Type B pancreatic cell (in vitro differentiated cells): Measurements from ENCODE around the gene MED12. TPM values are rescaled to one million over a fixed set of nuclear protein-coding genes. Genes with fewer than 3 reads are reported as not detected.

Experiments
- DNase-seq: peaks from one replicate; pipeline ENCODE4 v3.0.0; 2021; ENCODE audit warnings: mixed read lengths; ENCODE audit not compliant: unreplicated experiment; ENCODE audit errors: extremely low spot score
- H3K27ac Mint-ChIP-seq: 2 replicates; pipeline ENCODE4 v1.8.0; 2021; ENCODE audit warnings: mild to moderate bottlenecking, mixed read lengths
- H3K27me3 Mint-ChIP-seq: 2 replicates; pipeline ENCODE4 v1.8.0; 2021; ENCODE audit warnings: mixed read lengths
- H3K36me3 Mint-ChIP-seq: 2 replicates; pipeline ENCODE4 v1.8.0; 2021; ENCODE audit warnings: mixed read lengths
- H3K4me1 Mint-ChIP-seq: one replicate; pipeline ENCODE4 v1.8.0; 2021; ENCODE audit warnings: mixed read lengths; ENCODE audit not compliant: unreplicated experiment
- H3K4me3 Mint-ChIP-seq: 2 replicates; pipeline ENCODE4 v1.8.0; 2021; ENCODE audit warnings: mild to moderate bottlenecking, mixed read lengths
- H3K9me3 Mint-ChIP-seq: 2 replicates; pipeline ENCODE4 v1.8.0; 2021; ENCODE audit warnings: mixed read lengths
- total RNA-seq: library from RNA; stranded (reverse); gene quantifications from 2 replicates; pipeline ENCODE4 v1.2.1, GENCODE V29; 2021; ENCODE audit warnings: low replicate concordance
- TF ChIP-seq, protein P1 (sequence below): fragments of 200-600 bp; sonication (generic); conservative IDR thresholded peaks from 2 replicates; pipeline ENCODE4 v1.5.0; 2021; ENCODE audit warnings: antibody characterized with exemption, mild to moderate bottlenecking

MED12 gene
- total RNA-seq, 1 donor from 2014 or later = 77.2 TPM

DNA sequence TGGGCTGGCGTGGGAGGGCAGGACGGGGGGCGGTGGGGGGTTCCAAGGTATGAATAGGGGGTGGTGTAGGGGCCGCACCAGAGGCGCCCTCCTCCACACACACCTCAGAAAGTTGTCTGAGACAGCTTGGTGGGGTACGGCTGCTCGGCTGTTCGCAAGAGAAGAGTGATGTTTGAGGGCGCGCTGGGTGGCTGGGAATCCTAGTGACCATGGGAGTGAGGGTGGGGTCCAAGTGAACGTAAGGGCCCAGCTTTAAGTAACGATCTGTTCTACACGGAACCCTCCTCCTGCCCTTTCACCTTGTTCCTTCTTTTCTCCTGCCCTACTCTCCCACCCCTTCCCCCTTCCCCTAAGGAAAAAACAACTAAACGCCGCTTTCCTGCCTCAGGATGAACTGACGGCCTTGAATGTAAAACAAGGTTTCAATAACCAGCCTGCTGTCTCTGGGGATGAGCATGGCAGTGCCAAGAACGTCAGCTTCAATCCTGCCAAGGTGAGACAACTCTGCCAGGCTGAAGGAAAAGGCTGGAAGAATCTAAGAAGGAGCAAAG, 664 bp downstream of the MED12 start:
- no peaks in the 10 kb centered on the region for H3K9me3 Mint-ChIP-seq

DNA sequence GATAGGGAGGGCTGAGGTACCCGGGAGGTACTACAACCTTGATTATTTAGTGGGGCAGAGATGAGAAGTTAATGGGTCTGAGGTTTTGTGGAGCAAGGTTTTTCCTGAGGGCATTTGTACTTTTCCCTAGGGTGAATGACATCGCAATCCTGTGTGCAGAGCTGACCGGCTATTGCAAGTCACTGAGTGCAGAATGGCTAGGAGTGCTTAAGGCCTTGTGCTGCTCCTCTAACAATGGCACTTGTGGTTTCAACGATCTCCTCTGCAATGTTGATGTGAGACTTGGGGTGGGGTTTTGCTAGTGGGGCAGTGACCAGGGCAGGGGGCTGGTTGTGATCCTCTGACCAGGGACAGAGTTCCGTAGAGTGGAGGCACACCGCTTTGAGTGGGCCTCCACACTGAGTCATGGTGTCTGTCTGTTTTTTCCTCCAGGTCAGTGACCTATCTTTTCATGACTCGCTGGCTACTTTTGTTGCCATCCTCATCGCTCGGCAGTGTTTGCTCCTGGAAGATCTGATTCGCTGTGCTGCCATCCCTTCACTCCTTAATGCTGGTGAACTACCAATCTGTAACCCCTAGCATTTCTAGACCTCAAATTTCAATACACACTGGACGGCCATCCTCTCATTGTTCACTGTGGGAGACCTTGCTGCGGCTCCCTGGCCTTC, 9.9 kb downstream of the MED12 start:
- Mint-ChIP-seq H3K36me3 (peaks cover 17% of the 10 kb centered on the region), H3K4me1 (peaks cover 5% of the 10 kb centered on the region)
- DNase-seq = no peak

More for the DNA sequence above, 664 bp downstream of the MED12 start:
- DNase-seq = no peak
- Mint-ChIP-seq H3K4me3 (peak overlapping the region; percentile 87), H3K27ac (no peak overlapping the region), H3K4me1 (no peaks in the 10 kb centered on the region), H3K27me3 (no peaks in the 10 kb centered on the region), H3K36me3 (peaks cover 3% of the 10 kb centered on the region)
- TF ChIP-seq, protein P1, sequence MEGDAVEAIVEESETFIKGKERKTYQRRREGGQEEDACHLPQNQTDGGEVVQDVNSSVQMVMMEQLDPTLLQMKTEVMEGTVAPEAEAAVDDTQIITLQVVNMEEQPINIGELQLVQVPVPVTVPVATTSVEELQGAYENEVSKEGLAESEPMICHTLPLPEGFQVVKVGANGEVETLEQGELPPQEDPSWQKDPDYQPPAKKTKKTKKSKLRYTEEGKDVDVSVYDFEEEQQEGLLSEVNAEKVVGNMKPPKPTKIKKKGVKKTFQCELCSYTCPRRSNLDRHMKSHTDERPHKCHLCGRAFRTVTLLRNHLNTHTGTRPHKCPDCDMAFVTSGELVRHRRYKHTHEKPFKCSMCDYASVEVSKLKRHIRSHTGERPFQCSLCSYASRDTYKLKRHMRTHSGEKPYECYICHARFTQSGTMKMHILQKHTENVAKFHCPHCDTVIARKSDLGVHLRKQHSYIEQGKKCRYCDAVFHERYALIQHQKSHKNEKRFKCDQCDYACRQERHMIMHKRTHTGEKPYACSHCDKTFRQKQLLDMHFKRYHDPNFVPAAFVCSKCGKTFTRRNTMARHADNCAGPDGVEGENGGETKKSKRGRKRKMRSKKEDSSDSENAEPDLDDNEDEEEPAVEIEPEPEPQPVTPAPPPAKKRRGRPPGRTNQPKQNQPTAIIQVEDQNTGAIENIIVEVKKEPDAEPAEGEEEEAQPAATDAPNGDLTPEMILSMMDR = no peak

GRCh38 chrX:71128915-71129765, 10.7 kb downstream of the MED12 start:
- peaks cover 17% of the 10 kb centered on the region for H3K36me3 Mint-ChIP-seq
- DNase-seq = peak; percentile 76
- TF ChIP-seq, protein P1 = peak; percentile 82
- no peaks in the 10 kb centered on the region for H3K27me3 Mint-ChIP-seq
- peak overlapping the region; percentile 3 for H3K27ac Mint-ChIP-seq
- H3K4me1 Mint-ChIP-seq = peaks cover 5% of the 10 kb centered on the region
- no peaks in the 10 kb centered on the region for H3K9me3 Mint-ChIP-seq
- no peak overlapping the region for H3K4me3 Mint-ChIP-seq

More for the DNA sequence above, 9.9 kb downstream of the MED12 start:
- TF ChIP-seq, protein P1 = no peak
- no peaks in the 10 kb centered on the region for H3K9me3 Mint-ChIP-seq
- H3K27ac Mint-ChIP-seq = no peak overlapping the region
- H3K27me3 Mint-ChIP-seq = no peaks in the 10 kb centered on the region
- no peak overlapping the region for H3K4me3 Mint-ChIP-seq

- Mint-ChIP-seq H3K36me3 (peaks cover 23% of the 10 kb centered on the region), H3K27ac (no peak overlapping the region), H3K4me1 (peaks cover 5% of the 10 kb centered on the region), H3K9me3 (no peaks in the 10 kb centered on the region), H3K4me3 (no peak overlapping the region), H3K27me3 (no peaks in the 10 kb centered on the region)
- TF ChIP-seq, protein P1 = no peak
- DNase-seq = no peak
Measured at GRCh38 chrX:71131510-71131909, 13.1 kb downstream of the MED12 start.

GRCh38 chrX:71140440-71140839, 22.0 kb downstream of the MED12 start:
- H3K27ac Mint-ChIP-seq = no peak overlapping the region
- no peak for DNase-seq
- H3K4me1 Mint-ChIP-seq = no peaks in the 10 kb centered on the region
- H3K36me3 Mint-ChIP-seq = peaks cover 15% of the 10 kb centered on the region
- no peaks in the 10 kb centered on the region for H3K9me3 Mint-ChIP-seq
- H3K4me3 Mint-ChIP-seq = no peak overlapping the region
- TF ChIP-seq, protein P1 = no peak
- no peaks in the 10 kb centered on the region for H3K27me3 Mint-ChIP-seq
